Activated T-cell treated with anti-CD3 and anti-CD28 coated beads, Interleukin-2, amount 50 U/mL, for 72 hours (primary cell): ENCODE data around the gene ZDHHC14. TPM values are rescaled to one million over a fixed set of nuclear protein-coding genes. Genes with fewer than 3 reads are reported as not detected.

Source experiments
- ATAC-seq, 2 donors: fragments of 150-1000 bp; cut with Tn5 transposase; replicated peaks in 1 of 2; 2 replicates each; pipeline ENCODE4 v1.10.0; 2021; ENCODE audit warnings: moderate library complexity in 2 of 2, mild to moderate bottlenecking in 1 of 2
- DNase-seq, 2 donors: peaks; one replicate each; pipeline ENCODE4 v3.0.0; 2021 to 2022; ENCODE audit warnings: mixed read lengths in 1 of 2
- H3K27ac Mint-ChIP-seq: one replicate; pipeline ENCODE4 v1.8.0; 2022; ENCODE audit warnings: mild to moderate bottlenecking, moderate library complexity, mixed read lengths
- H3K27me3 Mint-ChIP-seq: one replicate; pipeline ENCODE4 v1.8.0; 2022; ENCODE audit warnings: low read depth, mixed read lengths
- H3K36me3 Mint-ChIP-seq, 2 donors: one replicate each; pipeline ENCODE4 v1.8.0; 2022; ENCODE audit warnings: mixed read lengths in 2 of 2, mild to moderate bottlenecking in 1 of 2; ENCODE audit not compliant: insufficient read depth in 2 of 2
- H3K4me1 Mint-ChIP-seq: one replicate; pipeline ENCODE4 v1.8.0; 2022; ENCODE audit warnings: low read depth, mixed read lengths
- H3K4me3 Mint-ChIP-seq, 2 donors: one replicate each; pipeline ENCODE4 v1.8.0; 2022; ENCODE audit warnings: mild to moderate bottlenecking in 2 of 2, mixed read lengths in 2 of 2, moderate library complexity in 2 of 2
- H3K9me3 Mint-ChIP-seq, 2 donors: one replicate each; pipeline ENCODE4 v1.8.0; 2022; ENCODE audit warnings: mixed read lengths in 2 of 2
- total RNA-seq, 2 donors: library from RNA; stranded (reverse); gene quantifications; one replicate each; pipeline ENCODE4 v1.2.3, GENCODE V29; 2022

The ZDHHC14 gene
- total RNA-seq, 2 donors from 2014 or later: 10.3 to 15.4 TPM

GRCh38 chr6:157666729-157667128, 285.7 kb downstream of the ZDHHC14 start:
- peaks cover 30% of the 10 kb centered on the region for H3K4me1 Mint-ChIP-seq
- no peak overlapping the region for H3K27ac Mint-ChIP-seq
- ATAC-seq (no peak), DNase-seq (no peak)
- no peaks in the 10 kb centered on the region for H3K36me3 Mint-ChIP-seq
- peaks cover 26% of the 10 kb centered on the region for H3K27me3 Mint-ChIP-seq
- H3K4me3 Mint-ChIP-seq: no peak overlapping the region
- no peaks in the 10 kb centered on the region for H3K9me3 Mint-ChIP-seq

GRCh38 chr6:157667211-157668008, 286.4 kb downstream of the ZDHHC14 start:
- peak; percentile 51 to 64 for DNase-seq
- peak; percentile 52 to 56 for ATAC-seq
- peak overlapping the region in 1 of 2 donors; percentile 34 for H3K4me3 Mint-ChIP-seq
- H3K4me1 Mint-ChIP-seq: peaks cover 30% of the 10 kb centered on the region
- H3K9me3 Mint-ChIP-seq: no peaks in the 10 kb centered on the region
- no peaks in the 10 kb centered on the region for H3K36me3 Mint-ChIP-seq
- H3K27ac Mint-ChIP-seq: no peak overlapping the region
- peaks cover 26% of the 10 kb centered on the region for H3K27me3 Mint-ChIP-seq

- Mint-ChIP-seq H3K36me3 (no peaks in the 10 kb centered on the region), H3K9me3 (no peaks in the 10 kb centered on the region), H3K27me3 (peaks cover 26% of the 10 kb centered on the region), H3K4me3 (no peak overlapping the region), H3K4me1 (peaks cover 30% of the 10 kb centered on the region), H3K27ac (no peak overlapping the region)
- ATAC-seq (peak; percentile 80 to 84), DNase-seq (peak in 1 of 2 donors; percentile 22)
Measured at GRCh38 chr6:157668009-157668401, 287.0 kb downstream of the ZDHHC14 start.

- no peaks in the 10 kb centered on the region for H3K36me3 Mint-ChIP-seq
- DNase-seq (no peak), ATAC-seq (no peak)
- peaks cover 30% of the 10 kb centered on the region for H3K4me1 Mint-ChIP-seq
- no peaks in the 10 kb centered on the region for H3K9me3 Mint-ChIP-seq
- H3K27ac Mint-ChIP-seq: no peak overlapping the region
- H3K27me3 Mint-ChIP-seq: peaks cover 26% of the 10 kb centered on the region
- H3K4me3 Mint-ChIP-seq: no peak overlapping the region
Measured at GRCh38 chr6:157668713-157669112, 287.7 kb downstream of the ZDHHC14 start.

GRCh38 chr6:157669323-157669722, 288.3 kb downstream of the ZDHHC14 start:
- ATAC-seq (no peak), DNase-seq (no peak)
- Mint-ChIP-seq H3K27ac (no peak overlapping the region), H3K4me3 (no peak overlapping the region), H3K36me3 (no peaks in the 10 kb centered on the region), H3K4me1 (peaks cover 30% of the 10 kb centered on the region), H3K9me3 (no peaks in the 10 kb centered on the region), H3K27me3 (peaks cover 26% of the 10 kb centered on the region)

GRCh38 chr6:157669747-157670216, 288.8 kb downstream of the ZDHHC14 start:
- no peak overlapping the region for H3K27ac Mint-ChIP-seq

GRCh38 chr6:157670466-157671186, 289.6 kb downstream of the ZDHHC14 start:
- Mint-ChIP-seq H3K27ac (no peak overlapping the region), H3K4me3 (no peak overlapping the region), H3K4me1 (peaks cover 30% of the 10 kb centered on the region), H3K36me3 (no peaks in the 10 kb centered on the region), H3K9me3 (no peaks in the 10 kb centered on the region), H3K27me3 (peaks cover 26% of the 10 kb centered on the region)
- DNase-seq (no peak), ATAC-seq (no peak)

More at GRCh38 chr6:157669747-157670216, 288.8 kb downstream of the ZDHHC14 start:
- DNase-seq (peak in 1 of 2 donors; percentile 18), ATAC-seq (peak in 1 of 2 donors; percentile 33)
- Mint-ChIP-seq H3K4me1 (peaks cover 30% of the 10 kb centered on the region), H3K4me3 (no peak overlapping the region), H3K9me3 (no peaks in the 10 kb centered on the region), H3K36me3 (no peaks in the 10 kb centered on the region), H3K27me3 (peaks cover 26% of the 10 kb centered on the region)

- ATAC-seq (no peak), DNase-seq (no peak)
- H3K4me1 Mint-ChIP-seq: peaks cover 21% of the 10 kb centered on the region
- no peaks in the 10 kb centered on the region for H3K9me3 Mint-ChIP-seq
- H3K36me3 Mint-ChIP-seq: no peaks in the 10 kb centered on the region
- H3K27me3 Mint-ChIP-seq: peaks cover 10% of the 10 kb centered on the region
- no peak overlapping the region for H3K27ac Mint-ChIP-seq
- H3K4me3 Mint-ChIP-seq: no peak overlapping the region
Measured at GRCh38 chr6:157672726-157673412, 291.9 kb downstream of the ZDHHC14 start.

- H3K4me1 Mint-ChIP-seq: peaks cover 19% of the 10 kb centered on the region
- ATAC-seq: no peak
- H3K36me3 Mint-ChIP-seq: no peaks in the 10 kb centered on the region
- H3K27me3 Mint-ChIP-seq: peaks cover 10% of the 10 kb centered on the region
- DNase-seq: no peak
- H3K4me3 Mint-ChIP-seq: no peak overlapping the region
- no peaks in the 10 kb centered on the region for H3K9me3 Mint-ChIP-seq
- no peak overlapping the region for H3K27ac Mint-ChIP-seq
Measured at GRCh38 chr6:157673596-157673995, 292.6 kb downstream of the ZDHHC14 start.

- Mint-ChIP-seq H3K4me3 (no peak overlapping the region), H3K9me3 (no peaks in the 10 kb centered on the region), H3K27me3 (peaks cover 10% of the 10 kb centered on the region), H3K27ac (no peak overlapping the region), H3K36me3 (no peaks in the 10 kb centered on the region), H3K4me1 (peaks cover 18% of the 10 kb centered on the region)
- ATAC-seq (no peak), DNase-seq (no peak)
Measured at GRCh38 chr6:157674061-157674460, 293.1 kb downstream of the ZDHHC14 start.

GRCh38 chr6:157675831-157676230, 294.8 kb downstream of the ZDHHC14 start:
- ATAC-seq: no peak
- no peak overlapping the region for H3K4me3 Mint-ChIP-seq
- no peak for DNase-seq
- no peaks in the 10 kb centered on the region for H3K9me3 Mint-ChIP-seq
- H3K27ac Mint-ChIP-seq: no peak overlapping the region
- peaks cover 7% of the 10 kb centered on the region for H3K27me3 Mint-ChIP-seq
- H3K36me3 Mint-ChIP-seq: no peaks in the 10 kb centered on the region
- H3K4me1 Mint-ChIP-seq: peaks cover 4% of the 10 kb centered on the region

- Mint-ChIP-seq H3K27ac (no peak overlapping the region), H3K27me3 (peaks cover 3% of the 10 kb centered on the region), H3K4me1 (peaks cover under 1% of the 10 kb centered on the region), H3K36me3 (no peaks in the 10 kb centered on the region), H3K9me3 (no peaks in the 10 kb centered on the region), H3K4me3 (no peak overlapping the region)
- ATAC-seq: no peak
- DNase-seq: no peak
Measured at GRCh38 chr6:157676241-157676640, 295.3 kb downstream of the ZDHHC14 start.

GRCh38 chr6:157677235-157677634, 296.2 kb downstream of the ZDHHC14 start:
- ATAC-seq: no peak
- no peaks in the 10 kb centered on the region for H3K4me1 Mint-ChIP-seq
- no peak for DNase-seq
- no peaks in the 10 kb centered on the region for H3K27me3 Mint-ChIP-seq
- H3K36me3 Mint-ChIP-seq: no peaks in the 10 kb centered on the region
- H3K27ac Mint-ChIP-seq: no peak overlapping the region
- no peaks in the 10 kb centered on the region for H3K9me3 Mint-ChIP-seq
- no peak overlapping the region for H3K4me3 Mint-ChIP-seq
